Measurements from ENCODE around the gene IDS. TPM values are rescaled to one million over a fixed set of nuclear protein-coding genes. Genes with fewer than 3 reads are reported as not detected.
"Not testable (repeated sequence)": the region's sequence is repeated elsewhere in the genome, so short reads cannot be mapped to it uniquely, and the experiment has no call there.

The IDS gene, protein sequence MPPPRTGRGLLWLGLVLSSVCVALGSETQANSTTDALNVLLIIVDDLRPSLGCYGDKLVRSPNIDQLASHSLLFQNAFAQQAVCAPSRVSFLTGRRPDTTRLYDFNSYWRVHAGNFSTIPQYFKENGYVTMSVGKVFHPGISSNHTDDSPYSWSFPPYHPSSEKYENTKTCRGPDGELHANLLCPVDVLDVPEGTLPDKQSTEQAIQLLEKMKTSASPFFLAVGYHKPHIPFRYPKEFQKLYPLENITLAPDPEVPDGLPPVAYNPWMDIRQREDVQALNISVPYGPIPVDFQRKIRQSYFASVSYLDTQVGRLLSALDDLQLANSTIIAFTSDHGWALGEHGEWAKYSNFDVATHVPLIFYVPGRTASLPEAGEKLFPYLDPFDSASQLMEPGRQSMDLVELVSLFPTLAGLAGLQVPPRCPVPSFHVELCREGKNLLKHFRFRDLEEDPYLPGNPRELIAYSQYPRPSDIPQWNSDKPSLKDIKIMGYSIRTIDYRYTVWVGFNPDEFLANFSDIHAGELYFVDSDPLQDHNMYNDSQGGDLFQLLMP
- 28.3 TPM for polyA plus RNA-seq (2012; ENCODE audit: low read depth, missing spikeins)

GRCh38 chrX:149504915-149505651, at the start of gene IDS:
Gene IDS (minus strand): TSS chrX:149505306. CDS start chrX:149505137, 169 bp downstream.
- FAIRE-seq (peak; percentile 100), DNase-seq (ENCODE audit: insufficient read length, low spot score) (peak; percentile 49)
- TF ChIP-seq TAF1 (IDR thresholded peaks at IDR 0.05; ENCODE audit: low read depth, low read length) (peak; percentile 82), SPI1 (IDR thresholded peaks at IDR 0.05; ENCODE audit: low read depth, low read length) (no peak), POLR2AphosphoS5 (IDR thresholded peaks at IDR 0.05; ENCODE audit: low read depth, low read length) (peak; percentile 80), POU2F2 (IDR thresholded peaks at IDR 0.05; ENCODE audit: low read depth, low read length) (no peak), PAX5 (IDR thresholded peaks at IDR 0.05; ENCODE audit: insufficient read depth, low read length, severe bottlenecking) (no peak), POLR2A (IDR thresholded peaks at IDR 0.05; ENCODE audit: low read depth, low read length) (peak; percentile 78)

- not testable (repeated sequence) for DNase-seq (ENCODE audit: insufficient read length, low spot score)
- peak; percentile 35 for FAIRE-seq
These were observed 46.8 kb upstream of the IDS start for GRCh38 chrX:149551939-149552248.

DNA sequence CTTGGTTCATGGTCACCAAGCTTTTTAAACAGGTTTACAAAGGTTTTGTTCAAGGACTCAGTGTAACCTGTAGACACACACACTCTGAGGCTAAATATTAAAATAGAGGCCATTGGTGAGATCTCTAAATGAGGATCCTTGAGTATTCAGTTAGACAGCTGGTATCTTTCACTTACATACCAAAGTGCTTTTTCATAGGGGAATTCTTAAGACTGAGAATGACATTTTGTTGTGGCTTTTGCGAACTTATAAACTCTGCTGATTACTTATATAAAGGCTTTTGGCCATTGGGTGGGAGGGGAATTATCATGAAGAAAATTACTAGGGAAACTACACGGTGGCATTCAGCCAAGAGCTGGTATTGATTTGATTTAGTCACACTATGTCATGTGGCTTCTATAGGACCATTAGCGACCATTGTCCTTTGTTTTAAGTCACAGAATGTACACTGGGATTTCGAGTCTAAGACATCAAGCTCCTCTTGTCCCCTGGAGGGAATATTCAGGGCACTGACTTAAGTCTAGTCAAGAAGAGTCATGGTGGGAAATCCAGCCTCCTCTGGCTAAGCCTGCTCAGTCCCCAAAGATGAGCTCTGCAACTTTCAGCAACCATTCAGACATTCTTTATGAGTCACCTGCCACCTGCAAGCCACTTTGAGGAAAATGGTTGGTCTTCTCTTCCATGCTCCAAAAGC, 46.3 kb upstream of the IDS start:
- DNase-seq (ENCODE audit: insufficient read length, low spot score), result not testable (repeated sequence)
- FAIRE-seq, result peak; percentile 84

DNA sequence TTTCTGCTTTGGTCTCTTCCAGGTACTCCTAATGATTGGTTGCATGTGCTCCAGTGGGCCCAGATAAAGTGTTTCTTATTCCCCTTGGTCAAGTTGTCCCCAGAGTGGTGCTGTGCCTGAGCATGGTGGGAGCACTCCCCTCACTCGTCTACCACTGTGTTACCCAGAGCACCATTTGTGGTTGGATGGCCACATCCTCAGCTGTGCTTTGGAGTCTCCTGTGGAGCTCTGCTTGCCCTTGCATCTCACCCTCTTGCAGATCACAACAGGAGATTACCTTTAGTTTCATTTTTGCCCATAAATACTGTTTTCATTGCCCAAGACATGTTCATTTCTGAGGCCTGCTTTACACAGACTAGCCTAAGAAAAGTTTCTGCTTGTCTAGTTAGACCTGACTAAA, 45.3 kb upstream of the IDS start:
- DNase-seq (ENCODE audit: insufficient read length, low spot score), result not testable (repeated sequence)
- peak; percentile 92 for FAIRE-seq

DNA sequence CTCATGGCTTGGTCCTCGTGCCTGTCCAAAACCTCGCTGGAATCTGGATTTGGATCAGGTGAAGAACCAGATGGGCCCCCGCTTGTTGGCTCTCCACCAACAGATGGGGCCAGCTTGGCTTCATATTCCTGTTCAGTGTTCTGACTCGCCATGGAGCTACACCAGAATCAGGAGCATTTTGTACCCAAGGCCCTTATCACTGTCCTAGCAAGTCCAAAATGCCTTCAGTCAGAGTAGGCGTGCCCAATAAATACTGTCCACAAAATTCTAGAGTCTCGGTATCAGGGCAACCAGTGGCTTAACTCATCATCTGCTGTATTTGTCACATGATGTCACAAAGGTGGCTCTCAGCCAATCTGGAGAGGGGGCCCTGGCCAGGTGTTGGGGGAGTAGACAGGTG, 44.6 kb upstream of the IDS start, which contains the start of gene HSFX3:
Gene HSFX3, minus strand, starts transcription at position 224 of the 400 bp plus-strand sequence. Its CDS starts 72 bp downstream, at position 152.
- peak; percentile 79 for FAIRE-seq
- not testable (repeated sequence) for DNase-seq (ENCODE audit: insufficient read length, low spot score)

DNA sequence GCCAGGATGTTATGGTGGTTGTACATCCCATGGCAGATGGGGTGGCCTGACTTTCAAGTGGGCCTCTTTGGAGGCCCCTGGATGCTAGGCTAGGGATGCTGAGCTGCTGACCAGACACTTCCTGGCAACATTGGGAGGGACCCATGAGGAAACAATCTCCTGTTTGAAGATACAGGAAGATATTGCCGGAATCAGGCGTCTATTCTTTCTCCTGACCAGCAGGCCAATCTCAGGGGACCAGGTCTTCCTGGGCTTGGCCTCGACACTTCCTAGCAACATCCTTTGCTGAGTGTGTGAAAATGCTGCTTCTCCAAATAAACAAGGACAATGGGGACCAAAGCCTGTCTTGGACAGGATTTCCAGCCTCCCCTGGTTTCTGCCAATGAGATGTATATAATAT, 42.7 kb upstream of the IDS start:
- not testable (repeated sequence) for DNase-seq (ENCODE audit: insufficient read length, low spot score); FAIRE-seq

DNA sequence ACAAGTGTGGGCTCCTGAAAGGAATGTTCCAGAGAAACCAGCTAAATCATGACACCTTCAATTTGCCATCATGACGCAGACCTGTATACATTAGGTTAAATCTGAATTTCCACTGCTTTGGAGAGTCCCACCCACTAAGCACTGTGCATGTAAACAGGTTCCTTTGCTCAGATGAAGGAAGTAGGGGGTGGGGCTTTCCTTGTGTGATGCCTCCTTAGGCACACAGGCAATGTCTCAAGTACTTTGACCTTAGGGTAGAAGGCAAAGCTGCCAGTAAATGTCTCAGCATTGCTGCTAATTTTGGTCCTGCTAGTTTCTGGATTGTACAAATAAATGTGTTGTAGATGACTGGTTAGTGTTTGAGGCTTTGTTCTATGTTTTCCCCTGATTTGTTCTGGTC, 41.9 kb upstream of the IDS start:
- FAIRE-seq, result peak; percentile 91
- not testable (repeated sequence) for DNase-seq (ENCODE audit: insufficient read length, low spot score)

DNA sequence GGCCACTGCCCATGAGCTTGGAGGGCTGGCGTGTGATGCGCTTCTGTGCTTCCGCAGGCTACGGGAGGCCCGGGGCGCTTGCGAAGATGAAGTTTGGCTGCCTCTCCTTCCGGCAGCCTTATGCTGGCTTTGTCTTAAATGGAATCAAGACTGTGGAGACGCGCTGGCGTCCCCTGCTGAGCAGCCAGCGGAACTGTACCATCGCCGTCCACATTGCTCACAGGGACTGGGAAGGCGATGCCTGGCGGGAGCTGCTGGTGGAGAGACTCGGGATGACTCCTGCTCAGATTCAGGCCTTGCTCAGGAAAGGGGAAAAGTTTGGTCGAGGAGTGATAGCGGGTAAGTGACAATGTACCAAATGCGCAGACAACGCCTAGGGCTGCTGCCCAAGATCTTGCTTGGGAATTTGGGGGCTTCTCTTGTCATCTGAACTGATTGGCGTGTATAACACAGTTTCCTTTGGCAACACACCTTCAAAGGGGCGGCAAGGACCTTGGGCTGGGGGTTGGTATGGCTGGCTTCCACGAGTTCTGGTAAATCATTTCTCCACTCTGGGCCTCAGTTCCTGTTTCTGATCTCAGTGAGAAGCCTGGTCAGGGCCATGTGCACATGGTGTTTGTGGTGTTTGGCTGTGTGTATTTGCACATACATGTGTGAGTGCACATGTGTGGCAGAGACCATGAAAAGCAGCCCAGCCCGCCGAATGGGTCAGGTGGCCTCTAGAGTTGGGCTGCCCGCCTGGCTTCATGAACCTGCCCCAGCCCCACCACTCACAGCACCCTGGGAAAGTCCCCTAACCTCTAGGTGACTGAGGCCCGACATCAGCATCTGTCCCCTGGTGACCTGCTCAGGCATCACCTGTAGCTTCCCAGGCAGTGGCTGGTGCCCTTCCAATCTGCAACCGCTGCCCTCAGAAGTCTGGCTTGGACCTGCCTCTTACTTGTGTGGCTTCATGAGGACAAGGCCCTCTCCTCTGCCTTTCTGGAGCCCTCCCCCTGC, 40.7 kb upstream of the IDS start:
- DNase-seq (ENCODE audit: insufficient read length, low spot score), result not testable (repeated sequence)
- peak; percentile 63 for FAIRE-seq
- TF ChIP-seq SPI1 (IDR thresholded peaks at IDR 0.05; ENCODE audit: low read depth, low read length), result peak; percentile 35; the same call in 1 of the 2 replicates

- FAIRE-seq, result peak; percentile 5
- TF ChIP-seq POU2F2 (IDR thresholded peaks at IDR 0.05; ENCODE audit: low read depth, low read length) (no peak), PAX5 (IDR thresholded peaks at IDR 0.05; ENCODE audit: insufficient read depth, low read length, severe bottlenecking) (no peak), SPI1 (IDR thresholded peaks at IDR 0.05; ENCODE audit: low read depth, low read length) (no peak), TAF1 (IDR thresholded peaks at IDR 0.05; ENCODE audit: low read depth, low read length) (no peak), POLR2AphosphoS5 (IDR thresholded peaks at IDR 0.05; ENCODE audit: low read depth, low read length) (no peak), POLR2A (IDR thresholded peaks at IDR 0.05; ENCODE audit: low read depth, low read length) (no peak)
- DNase-seq (ENCODE audit: insufficient read length, low spot score), result no peak
These were observed 36.5 kb upstream of the IDS start for GRCh38 chrX:149541521-149542047.

DNA sequence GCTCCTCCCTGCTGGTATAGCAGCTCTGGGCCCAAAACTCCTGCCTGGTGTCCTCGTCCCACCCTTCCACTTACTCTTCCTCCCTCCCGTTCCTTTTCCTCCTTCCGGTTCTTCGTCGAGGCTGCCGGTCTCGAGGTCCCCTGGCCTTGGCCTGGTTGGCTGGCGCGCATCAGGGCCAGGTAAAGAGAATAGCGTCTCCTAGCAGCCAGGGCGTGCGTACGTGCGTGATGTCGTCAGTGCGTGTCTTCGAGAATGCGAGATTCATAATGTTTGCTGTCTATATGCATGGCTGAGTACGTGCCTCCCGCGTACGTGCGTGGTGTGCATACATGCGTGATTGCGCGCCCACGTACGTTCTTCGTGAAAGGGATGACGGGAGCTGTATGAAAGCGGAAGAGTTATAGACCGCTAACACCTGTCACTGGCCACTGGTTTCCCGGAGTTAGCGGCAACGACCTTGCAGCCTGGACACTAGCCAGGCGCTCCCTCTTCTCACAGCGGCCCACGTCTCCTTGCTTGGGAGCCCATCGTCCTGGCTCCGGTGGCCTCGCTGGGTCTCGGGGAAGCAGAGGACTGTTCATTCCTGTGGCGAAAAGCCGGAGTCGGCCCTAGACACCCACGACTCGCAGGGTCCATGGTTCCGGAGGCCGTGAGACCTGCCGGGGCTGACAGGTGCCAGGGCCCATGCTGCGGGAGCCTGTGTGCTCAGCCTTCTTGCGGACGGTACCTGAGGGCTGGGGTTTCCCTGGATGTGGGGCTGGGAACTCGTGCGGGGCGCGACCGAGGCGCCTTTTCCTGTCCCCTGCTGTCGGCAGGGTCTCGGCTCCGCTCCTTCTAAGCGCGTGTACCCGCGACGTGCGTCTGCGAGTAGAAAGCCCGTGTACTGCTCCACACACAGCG, 35.8 kb upstream of the IDS start, which contains the start of gene EOLA1:
Gene EOLA1, plus strand, starts transcription at position 392 of the 900 bp plus-strand sequence. CDS start 4,619 bp downstream, outside the sequence.
- TF ChIP-seq PAX5 (IDR thresholded peaks at IDR 0.05; ENCODE audit: insufficient read depth, low read length, severe bottlenecking) (peak; percentile 85), SPI1 (IDR thresholded peaks at IDR 0.05; ENCODE audit: low read depth, low read length) (peak; percentile 50), POLR2A (IDR thresholded peaks at IDR 0.05; ENCODE audit: low read depth, low read length) (peak; percentile 84), TAF1 (IDR thresholded peaks at IDR 0.05; ENCODE audit: low read depth, low read length) (no peak), POU2F2 (IDR thresholded peaks at IDR 0.05; ENCODE audit: low read depth, low read length) (peak; percentile 97), POLR2AphosphoS5 (IDR thresholded peaks at IDR 0.05; ENCODE audit: low read depth, low read length) (peak; percentile 87)
- FAIRE-seq (peak; percentile 100), DNase-seq (ENCODE audit: insufficient read length, low spot score) (peak; percentile 46)

All from GM12891 (cell line).